IMR-90 (cell line): Measurements from ENCODE around the gene ADGRD1. TPM values are rescaled to one million over a fixed set of nuclear protein-coding genes. Genes with fewer than 3 reads are reported as not detected.

Source experiments
- ATAC-seq: fragments of 200-7000 bp; cut with Tn5 transposase; 2 replicates; pipeline ENCODE4 v1.9.1; 2020; ENCODE audit warnings: low read depth, mild to moderate bottlenecking, moderate library complexity
- BruUV-seq: library from RNA; stranded (reverse); fragments of 400-500 nt; replicated peaks from 2 replicates; lab custom pipeline; 2021; lab: Mats Ljungman, UMichigan
- CTCF ChIA-PET: fragments of 300-600 bp; formaldehyde crosslinking; extraction: SDS; loops from one replicate; lab custom pipeline; 2021; ENCODE audit warnings: antibody characterized with exemption; lab: Yijun Ruan, JAX
- POLR2A ChIA-PET: fragments of 300-600 bp; sonication (Branson Sonifier 250); formaldehyde crosslinking; loops from one replicate; lab custom pipeline; 2022; ENCODE audit warnings: antibody characterized with exemption; ENCODE audit not compliant: unreplicated experiment; lab: Charles Lee
- DNase-seq: peaks from one replicate; pipeline ENCODE4 v3.0.0; 2013
- H2AFZ ChIP-seq: replicated peaks from 2 replicates; pipeline ENCODE3; 2013; ENCODE audit warnings: low read length, mild to moderate bottlenecking; ENCODE audit not compliant: poor library complexity
- H2AK5ac ChIP-seq: 2 replicates; pipeline ENCODE4 v1.6.1; 2013; ENCODE audit warnings: low read depth, low read length, inconsistent platforms
- H2AK9ac ChIP-seq: replicated peaks from 2 replicates; pipeline ENCODE3; 2013; ENCODE audit warnings: mild to moderate bottlenecking, low read depth, low read length, moderate library complexity; ENCODE audit not compliant: poor library complexity
- H2BK120ac ChIP-seq: 2 replicates; pipeline ENCODE4 v1.6.1; 2013; ENCODE audit warnings: low read depth, low read length, inconsistent platforms
- H2BK15ac ChIP-seq: 3 replicates; pipeline ENCODE4 v1.6.1; 2013; ENCODE audit warnings: low read depth, low read length, inconsistent platforms
- H2BK20ac ChIP-seq: 2 replicates; pipeline ENCODE4 v1.6.1; 2013; ENCODE audit warnings: low read depth, mild to moderate bottlenecking, inconsistent platforms, low read length, moderate library complexity
- H2BK5ac ChIP-seq: 2 replicates; pipeline ENCODE4 v1.6.1; 2013; ENCODE audit warnings: mild to moderate bottlenecking, low read depth, low read length, inconsistent platforms; ENCODE audit not compliant: poor library complexity, severe bottlenecking
- H3K14ac ChIP-seq: replicated peaks from 2 replicates; pipeline ENCODE4 v1.6.1; 2013; ENCODE audit warnings: low read depth, low read length, inconsistent platforms
- H3K18ac ChIP-seq: 2 replicates; pipeline ENCODE4 v1.6.1; 2013; ENCODE audit warnings: low read depth, low read length, control low read depth
- H3K23ac ChIP-seq: 2 replicates; pipeline ENCODE4 v1.6.1; 2013; ENCODE audit warnings: low read depth, low read length, inconsistent platforms
- H3K27ac ChIP-seq: 2 replicates; pipeline ENCODE4 v1.5.1; 2013; ENCODE audit warnings: mild to moderate bottlenecking, control low read depth, low read length; ENCODE audit not compliant: insufficient read depth
- H3K27me3 ChIP-seq: 2 replicates; pipeline ENCODE4 v1.6.1; 2013; ENCODE audit warnings: low read length; ENCODE audit not compliant: control insufficient read depth, insufficient read depth
- H3K36me3 ChIP-seq: 2 replicates; pipeline ENCODE4 v1.6.1; 2013; ENCODE audit warnings: low read length, mixed read lengths; ENCODE audit not compliant: control insufficient read depth, insufficient read depth
- H3K4ac ChIP-seq: 2 replicates; pipeline ENCODE4 v1.6.1; 2013; ENCODE audit warnings: low read depth, low read length, inconsistent platforms
- H3K4me1 ChIP-seq: 2 replicates; pipeline ENCODE4 v1.6.1; 2013; ENCODE audit warnings: low read length, mixed read lengths; ENCODE audit not compliant: control insufficient read depth, insufficient read depth
- H3K4me2 ChIP-seq: 2 replicates; pipeline ENCODE4 v1.6.1; 2013; ENCODE audit warnings: low read depth, mild to moderate bottlenecking, control low read depth, low read length, moderate library complexity
- H3K4me3 ChIP-seq: 2 replicates; pipeline ENCODE4 v1.5.1; 2013; ENCODE audit warnings: low read depth, mild to moderate bottlenecking, control low read depth, low read length, moderate library complexity; ENCODE audit not compliant: insufficient read depth
- H3K56ac ChIP-seq: 2 replicates; pipeline ENCODE4 v1.6.1; 2013; ENCODE audit warnings: low read length, inconsistent platforms; ENCODE audit not compliant: insufficient read depth; ENCODE audit errors: extremely low read depth
- H3K79me1 ChIP-seq, 2 experiments: 2 replicates each; pipeline ENCODE4 v1.6.1; 2013; ENCODE audit warnings: low read length in 2 of 2, inconsistent platforms in 1 of 2, low read depth in 1 of 2
- H3K9ac ChIP-seq: 2 replicates; pipeline ENCODE4 v1.6.1; 2013; ENCODE audit warnings: low read depth, low read length, control low read depth
- H3K9me1 ChIP-seq: 2 replicates; pipeline ENCODE4 v1.6.1; 2013; ENCODE audit warnings: low read length, inconsistent platforms; ENCODE audit not compliant: insufficient read depth
- H3K9me3 ChIP-seq: 2 replicates; pipeline ENCODE4 v1.6.1; 2013; ENCODE audit warnings: low read length; ENCODE audit not compliant: control insufficient read depth, insufficient read depth
- H4K20me1 ChIP-seq: 2 replicates; pipeline ENCODE4 v1.6.1; 2013; ENCODE audit warnings: low read length, inconsistent platforms; ENCODE audit not compliant: insufficient read depth
- H4K5ac ChIP-seq: 2 replicates; pipeline ENCODE4 v1.6.1; 2013; ENCODE audit warnings: mild to moderate bottlenecking, low read depth, low read length, control low read depth
- H4K8ac ChIP-seq, 2 experiments: 2 replicates each; pipeline ENCODE4 v1.6.1; 2013; ENCODE audit warnings: low read depth in 2 of 2, low read length in 2 of 2, control low read depth in 1 of 2, inconsistent platforms in 1 of 2
- H4K91ac ChIP-seq: 2 replicates; pipeline ENCODE4 v1.6.1; 2013; ENCODE audit warnings: low read depth, low read length, inconsistent platforms; ENCODE audit not compliant: insufficient read depth
- BHLHE40 ChIP-seq: fragments of 150-350 bp; IDR thresholded peaks from 2 replicates; pipeline ENCODE4 v1.6.1; 2016; ENCODE audit warnings: mild to moderate bottlenecking, low read depth, low read length
- CEBPB ChIP-seq: IDR thresholded peaks from 2 replicates; pipeline ENCODE4 v1.6.1; 2012; ENCODE audit warnings: low read depth, low read length, improper control_type of control experiment
- CHD1 ChIP-seq: IDR thresholded peaks from 2 replicates; pipeline ENCODE4 v1.6.1; 2012; ENCODE audit warnings: low read depth, low read length, improper control_type of control experiment
- CTCF ChIP-seq: conservative IDR thresholded peaks from 2 replicates; pipeline ENCODE4 v1.5.1; 2012; ENCODE audit warnings: mild to moderate bottlenecking, low read depth, low read length, improper control_type of control experiment
- FOS ChIP-seq: fragments of 150-350 bp; IDR thresholded peaks from 2 replicates; pipeline ENCODE4 v1.6.1; 2016; ENCODE audit warnings: low read depth, low read length
- MAFK ChIP-seq: IDR thresholded peaks from 2 replicates; pipeline ENCODE4 v1.6.1; 2012; ENCODE audit warnings: low read depth, low read length, improper control_type of control experiment
- MXI1 ChIP-seq: IDR thresholded peaks from 2 replicates; pipeline ENCODE4 v1.6.1; 2012; ENCODE audit warnings: low read depth, mild to moderate bottlenecking, low read length, moderate library complexity, borderline replicate concordance
- RCOR1 ChIP-seq: IDR thresholded peaks from 2 replicates; pipeline ENCODE4 v1.6.1; 2012; ENCODE audit warnings: mild to moderate bottlenecking, low read length, improper control_type of control experiment; ENCODE audit not compliant: insufficient replicate concordance
- RFX5 ChIP-seq: IDR thresholded peaks from 2 replicates; pipeline ENCODE4 v1.8.0; 2012; ENCODE audit warnings: low read depth, mild to moderate bottlenecking, low read length, moderate library complexity
- SMC3 ChIP-seq: fragments of 150-350 bp; IDR thresholded peaks from 2 replicates; pipeline ENCODE4 v1.6.1; 2016; ENCODE audit warnings: low read depth, mild to moderate bottlenecking, antibody characterized with exemption, low read length, moderate library complexity
- USF2 ChIP-seq: fragments of 150-350 bp; IDR thresholded peaks from 2 replicates; pipeline ENCODE4 v1.6.1; 2017; ENCODE audit warnings: mild to moderate bottlenecking, antibody characterized with exemption, low read length, low read depth
- whole genome bisulfite sequencing, 2 experiments: methylation state at CpG; one replicate each; pipeline versions ENCODE4 v1.1.5 to v1.1.7; 2013; ENCODE audit warnings: missing lambda C conversion rate in 2 of 2; ENCODE audit not compliant: insufficient read length in 1 of 2; ENCODE audit errors: extremely low coverage in 2 of 2; 5-methylcytosine and 5-hydroxymethylcytosine counted together
- dilution Hi-C: fragments of 300-500 bp; cut with HindIII; formaldehyde crosslinking; loops from one replicate; pipeline ENCODE4 v1.14.3; 2018; ENCODE audit warnings: low sequenced_read_pairs; ENCODE audit not compliant: unreplicated experiment
- in situ Hi-C: fragments of 300-500 bp; cut with MboI; formaldehyde crosslinking; loops from 3 replicates; pipeline ENCODE4 v1.14.3; 2019; ENCODE audit warnings: low sequenced_read_pairs, inconsistent platforms, mixed read lengths
- intact Hi-C: fragments of 100-400 bp; cut with micrococcal nuclease; formaldehyde crosslinking; loops from 2 replicates; pipeline ENCODE4 v1.10.0; 2022
- polyA plus RNA-seq, 3 experiments: library from polyadenylated mRNA; depleted of rRNA; stranded (reverse); fragments of >200 nt; gene quantifications; 2 replicates each; pipeline ENCODE4 v1.2.3, GENCODE V29; 2012; ENCODE audit warnings: low replicate concordance in 1 of 3
- total RNA-seq: library from RNA; depleted of rRNA; stranded (reverse); fragments of >200 nt; gene quantifications from 2 replicates; pipeline ENCODE4 v1.2.3, GENCODE V29; 2012

The ADGRD1 gene
- total and polyA plus RNA-seq, 2 of the 4 experiments (the other 2 are of a cell fraction), result not detected

- DNase-seq (no peak), ATAC-seq (no peak)
- Histone ChIP-seq H2BK20ac (no peak overlapping the region), H4K91ac (no peak overlapping the region), H4K8ac (no peak overlapping the region), H2BK120ac (no peak overlapping the region), H3K23ac (no peak overlapping the region), H2BK5ac (no peak overlapping the region), H2AK9ac (no peak overlapping the region), H2AFZ (peak overlapping the region; percentile 3), H4K20me1 (no peaks in the 10 kb centered on the region), H3K56ac (no peak overlapping the region), H3K27me3 (no peaks in the 10 kb centered on the region), H3K18ac (no peak overlapping the region), H2AK5ac (no peak overlapping the region), H3K79me1 (no peaks in the 10 kb centered on the region), H2BK15ac (no peak overlapping the region), H3K36me3 (no peaks in the 10 kb centered on the region), H4K5ac (no peak overlapping the region), H3K4me2 (no peak overlapping the region), H3K9me3 (peaks cover 27% of the 10 kb centered on the region), H3K27ac (no peak overlapping the region), H3K9ac (no peak overlapping the region), H3K14ac (no peak overlapping the region), H3K4me1 (no peaks in the 10 kb centered on the region), H3K4ac (no peak overlapping the region), H3K9me1 (no peaks in the 10 kb centered on the region), H3K4me3 (no peak overlapping the region)
- BruUV-seq, result no TSS peak
- no CpG with 5 or more reads among the region's 1 CpG for WGBS, 2 experiments
- in situ Hi-C loops (no loop called here), intact Hi-C loops (no loop called here), dilution Hi-C loops (no loop called here)
- CTCF ChIA-PET, result no interaction called here
- POLR2A ChIA-PET, result no interaction called here
- no peak for TF ChIP-seq CTCF
- TF ChIP-seq CHD1, result no peak
- TF ChIP-seq FOS, result no peak
- no peak for TF ChIP-seq MAFK
- TF ChIP-seq SMC3, result no peak
- no peak for TF ChIP-seq CEBPB
- no peak for TF ChIP-seq BHLHE40
- TF ChIP-seq RCOR1, result no peak
- no peak for TF ChIP-seq USF2
- TF ChIP-seq MXI1, result no peak
- TF ChIP-seq RFX5, result no peak
These were observed 47.8 kb downstream of the ADGRD1 start for GRCh38 chr12:131001493-131001892.
